ENCODE measurements around the gene VWA8.
"Not testable (repeated sequence)": the region's sequence is repeated elsewhere in the genome, so short reads cannot be mapped to it uniquely, and the experiment has no call there.

VWA8 gene

GRCh38 chr13:41922894-41923293 is 38.0 kb downstream of the VWA8 start:
- not testable (repeated sequence) for DNase-seq (ENCODE audit: low read depth)

- DNase-seq (ENCODE audit: low read depth) = no peak
These were observed 41.0 kb downstream of the VWA8 start for GRCh38 chr13:41919741-41920487.

GRCh38 chr13:41919031-41919740 is 41.7 kb downstream of the VWA8 start:
- no peak for DNase-seq (ENCODE audit: low read depth)

GRCh38 chr13:41917641-41918040 is 43.3 kb downstream of the VWA8 start:
- no peak for DNase-seq (ENCODE audit: low read depth)

- peak; percentile 68 for DNase-seq (ENCODE audit: low read depth)
These were observed 44.5 kb downstream of the VWA8 start for GRCh38 chr13:41916173-41916954.

- no peak for DNase-seq (ENCODE audit: low read depth)
These were observed 45.8 kb downstream of the VWA8 start for GRCh38 chr13:41915081-41915480.

- no peak for DNase-seq (ENCODE audit: low read depth)
These were observed 46.4 kb downstream of the VWA8 start for GRCh38 chr13:41914552-41914951.

- DNase-seq (ENCODE audit: low read depth) = no peak
These were observed 51.4 kb downstream of the VWA8 start for GRCh38 chr13:41909506-41909905.

GRCh38 chr13:41905600-41906254 is 55.2 kb downstream of the VWA8 start:
- peak; percentile 22 for DNase-seq (ENCODE audit: low read depth)

GRCh38 chr13:41900918-41901317 is 60.0 kb downstream of the VWA8 start:
- DNase-seq (ENCODE audit: low read depth) = no peak

GRCh38 chr13:41898411-41898810 is 62.5 kb downstream of the VWA8 start:
- DNase-seq (ENCODE audit: low read depth) = not testable (repeated sequence)

GRCh38 chr13:41897126-41897525 is 63.8 kb downstream of the VWA8 start:
- DNase-seq (ENCODE audit: low read depth) = no peak

GRCh38 chr13:41895478-41895877 is 65.4 kb downstream of the VWA8 start:
- no peak for DNase-seq (ENCODE audit: low read depth)

- DNase-seq (ENCODE audit: low read depth) = no peak
These were observed 69.8 kb downstream of the VWA8 start for GRCh38 chr13:41891119-41891518.

- DNase-seq (ENCODE audit: low read depth) = no peak
These were observed 77.8 kb downstream of the VWA8 start for GRCh38 chr13:41883147-41883546.

- DNase-seq (ENCODE audit: low read depth) = not testable (repeated sequence)
These were observed 79.0 kb downstream of the VWA8 start for GRCh38 chr13:41881890-41882289.

- no peak for DNase-seq (ENCODE audit: low read depth)
These were observed 79.9 kb downstream of the VWA8 start for GRCh38 chr13:41880966-41881365.

GRCh38 chr13:41864658-41865057 is 96.3 kb downstream of the VWA8 start:
- no peak for DNase-seq (ENCODE audit: low read depth)

- not testable (repeated sequence) for DNase-seq (ENCODE audit: low read depth)
These were observed 98.2 kb downstream of the VWA8 start for GRCh38 chr13:41862659-41863058.

GRCh38 chr13:41859565-41859964 is 101.3 kb downstream of the VWA8 start:
- no peak for DNase-seq (ENCODE audit: low read depth)

GRCh38 chr13:41858780-41859179 is 102.1 kb downstream of the VWA8 start:
- no peak for DNase-seq (ENCODE audit: low read depth)

- no peak for DNase-seq (ENCODE audit: low read depth)
These were observed 106.2 kb downstream of the VWA8 start for GRCh38 chr13:41854758-41855157.

All from stromal cell of bone marrow (primary cell).